Erythroblast (primary cell): ENCODE measurements around the gene PCDHGA4.

Source experiments
- GATA1 ChIP-seq: IDR thresholded peaks from 2 replicates; pipeline ENCODE4 v1.6.1; 2011; ENCODE audit warnings: low read depth, mild to moderate bottlenecking, control low read depth, low read length, moderate library complexity
- POLR2A ChIP-seq: IDR thresholded peaks from 2 replicates; pipeline ENCODE4 v1.6.1; 2011; ENCODE audit warnings: mild to moderate bottlenecking, low read length

- TF ChIP-seq POLR2A (no peak), GATA1 (no peak)
Measured at GRCh38 chr5:141354900-141355469, at the start of gene PCDHGA4.
